Esophagus muscularis mucosa (tissue), 4 donors: ENCODE results near the gene NBL1. TPM values are rescaled to one million over a fixed set of nuclear protein-coding genes. Genes with fewer than 3 reads are reported as not detected.
"Not testable (repeated sequence)": the region's sequence is repeated elsewhere in the genome, so short reads cannot be mapped to it uniquely, and the experiment has no call there.

ENCODE experiments used
- DNase-seq: peaks from one replicate; pipeline ENCODE4 v3.0.0-alpha.2; 2017; ENCODE audit errors: extremely low spot score
- H3K27ac ChIP-seq, 4 donors: fragments of 200-600 bp; sonication (generic); replicated peaks in 1 of 4; 1 replicate in 3 of 4; 2 replicates in 1 of 4; pipeline ENCODE4 v1.5.1; 2016 to 2019; ENCODE audit warnings: mild to moderate bottlenecking in 1 of 4
- H3K27me3 ChIP-seq, 4 donors: fragments of 200-600 bp; sonication (generic); one replicate each; pipeline versions ENCODE4 v1.5.1 to v1.6.0; 2016 to 2019
- H3K36me3 ChIP-seq, 4 donors: fragments of 200-600 bp; sonication (generic); one replicate each; pipeline ENCODE4 v1.5.1; 2016 to 2019
- H3K4me1 ChIP-seq, 4 donors: fragments of 200-600 bp; sonication (generic); one replicate each; pipeline ENCODE4 v1.5.1; 2016 to 2019
- H3K4me3 ChIP-seq, 4 donors: fragments of 200-600 bp; sonication (generic); 1 replicate in 2 of 4; 2 replicates in 2 of 4; pipeline ENCODE4 v1.5.1; 2016 to 2019; ENCODE audit warnings: mild to moderate bottlenecking in 4 of 4, moderate library complexity in 1 of 4
- H3K9me3 ChIP-seq, 4 donors: fragments of 200-600 bp; sonication (generic); 1 replicate in 3 of 4; 2 replicates in 1 of 4; pipeline ENCODE4 v1.5.1; 2016 to 2019
- CTCF ChIP-seq, 3 experiments: fragments of 200-600 bp in 2 of 3; fragments of 450-650 bp in 1 of 3; sonication (generic) in 2 of 3; IDR thresholded peaks; one replicate each; pipeline ENCODE4 v1.5.1; 2017 to 2019; ENCODE audit warnings: antibody characterized with exemption in 3 of 3, mild to moderate bottlenecking in 2 of 3, moderate library complexity in 1 of 3
- EP300 ChIP-seq: sonication (generic); formaldehyde crosslinking; IDR thresholded peaks from one replicate; pipeline ENCODE4 v1.6.1; 2017; ENCODE audit warnings: antibody characterized with exemption
- POLR2A ChIP-seq: fragments of 450-650 bp; IDR thresholded peaks from one replicate; pipeline ENCODE4 v1.6.1; 2017; ENCODE audit warnings: antibody characterized with exemption, moderate library complexity, mild to moderate bottlenecking, low read depth
- POLR2AphosphoS5 ChIP-seq, 2 donors: sonication (generic); formaldehyde crosslinking; IDR thresholded peaks; one replicate each; pipeline ENCODE4 v1.6.1; 2017; ENCODE audit warnings: antibody characterized with exemption in 2 of 2
- WGBS: methylation state at CpG from one replicate; pipeline ENCODE4 v1.1.5; 2018; 5-methylcytosine and 5-hydroxymethylcytosine counted together
- intact Hi-C: fragments of 100-400 bp; cut with DNase I; formaldehyde crosslinking; loops from one replicate; pipeline ENCODE4 v1.15.1; 2023
- total RNA-seq, 4 donors: library from RNA; depleted of rRNA; stranded (reverse); fragments of >200 nt; gene quantifications; one replicate each; pipeline versions ENCODE4 v1.1.0 to v1.2.1, GENCODE V29; 2016

The NBL1 gene
- total RNA-seq, 4 donors from 2014 or later: 194 to 469 (median 307) TPM

- no peak for DNase-seq
- intact Hi-C loops: no loop called here
- no peaks in the 10 kb centered on the region for H3K27me3 ChIP-seq
- TF ChIP-seq CTCF (IDR thresholded peaks at IDR 0.05) (no peak), POLR2A (no peak), POLR2AphosphoS5 (IDR thresholded peaks at IDR 0.05) (no peak), EP300 (no peak)
- H3K4me1 ChIP-seq: peaks cover 3 to 37% (median 31%) of the 10 kb centered on the region in 4 donors
- H3K9me3 ChIP-seq: no peaks in the 10 kb centered on the region
- H3K36me3 ChIP-seq: peaks cover 26 to 55% (median 33%) of the 10 kb centered on the region in 4 donors
- H3K4me3 ChIP-seq: no peak overlapping the region
- H3K27ac ChIP-seq: peak overlapping the region in 1 of 4 donors; percentile 28
- 72% methylated on average over 4 of the region's 4 CpGs for WGBS
These were observed 14.8 kb upstream of the NBL1 start for GRCh38 chr1:19629357-19629756.

- no CpG with 5 or more reads among the region's 1 CpG for WGBS
- H3K4me1 ChIP-seq: peaks cover 3 to 29% (median 25%) of the 10 kb centered on the region in 4 donors
- H3K36me3 ChIP-seq: peaks cover 20 to 46% (median 26%) of the 10 kb centered on the region in 4 donors
- H3K27ac ChIP-seq, intact Hi-C loops, H3K4me3 ChIP-seq, DNase-seq, H3K9me3 ChIP-seq, H3K27me3 ChIP-seq: not testable (repeated sequence)
These were observed 13.9 kb upstream of the NBL1 start for GRCh38 chr1:19630192-19630591.

GRCh38 chr1:19630720-19631395 lies 13.3 kb upstream of the NBL1 start:
- H3K27ac ChIP-seq: no peak overlapping the region
- H3K4me1 ChIP-seq: peaks cover 3 to 24% (median 22%) of the 10 kb centered on the region in 4 donors
- no peak for DNase-seq
- H3K36me3 ChIP-seq: peaks cover 20 to 40% (median 26%) of the 10 kb centered on the region in 4 donors
- no peaks in the 10 kb centered on the region for H3K9me3 ChIP-seq
- 93% methylated on average over 6 of the region's 6 CpGs for WGBS
- no peak overlapping the region for H3K4me3 ChIP-seq
- no peak for TF ChIP-seq EP300
- no peak for TF ChIP-seq POLR2AphosphoS5 (IDR thresholded peaks at IDR 0.05)
- no peak for TF ChIP-seq POLR2A
- TF ChIP-seq CTCF (IDR thresholded peaks at IDR 0.05): no peak
- intact Hi-C loops: no loop called here
- no peaks in the 10 kb centered on the region for H3K27me3 ChIP-seq

- H3K27me3 ChIP-seq: no peaks in the 10 kb centered on the region
- DNase-seq: no peak
- no peak overlapping the region for H3K4me3 ChIP-seq
- peaks cover 11 to 26% (median 15%) of the 10 kb centered on the region in 4 donors for H3K36me3 ChIP-seq
- 94% methylated on average over 2 of the region's 2 CpGs for WGBS
- intact Hi-C loops: no loop called here
- H3K27ac ChIP-seq: no peak overlapping the region
- no peaks in the 10 kb centered on the region for H3K9me3 ChIP-seq
- peaks cover 0 to 20% (median 14%) of the 10 kb centered on the region in 4 donors for H3K4me1 ChIP-seq
- TF ChIP-seq POLR2AphosphoS5 (IDR thresholded peaks at IDR 0.05): no peak
These were observed 11.9 kb upstream of the NBL1 start for GRCh38 chr1:19632211-19632610.

GRCh38 chr1:19633106-19633505 lies 11.0 kb upstream of the NBL1 start:
- no peak for DNase-seq
- H3K27ac ChIP-seq: no peak overlapping the region
- peaks cover 3 to 17% (median 6%) of the 10 kb centered on the region in 4 donors for H3K36me3 ChIP-seq
- intact Hi-C loops: no loop called here
- H3K9me3 ChIP-seq: no peaks in the 10 kb centered on the region
- no peaks in the 10 kb centered on the region for H3K27me3 ChIP-seq
- peaks cover 0 to 20% (median 14%) of the 10 kb centered on the region in 4 donors for H3K4me1 ChIP-seq
- H3K4me3 ChIP-seq: no peak overlapping the region
- no peak for TF ChIP-seq POLR2AphosphoS5 (IDR thresholded peaks at IDR 0.05)
- TF ChIP-seq CTCF (IDR thresholded peaks at IDR 0.05): no peak
- WGBS: 80% methylated on average over 2 of the region's 2 CpGs

GRCh38 chr1:19635064-19635463 lies 9.0 kb upstream of the NBL1 start:
- H3K4me3 ChIP-seq, intact Hi-C loops, H3K27me3 ChIP-seq, H3K27ac ChIP-seq, DNase-seq, H3K9me3 ChIP-seq, H3K36me3 ChIP-seq: not testable (repeated sequence)
- 93% methylated on average over 9 of the region's 9 CpGs for WGBS
- peaks cover 0 to 21% (median 13%) of the 10 kb centered on the region in 4 donors for H3K4me1 ChIP-seq
